ENCODE results near the gene EHMT2.

Gene EHMT2

DNA sequence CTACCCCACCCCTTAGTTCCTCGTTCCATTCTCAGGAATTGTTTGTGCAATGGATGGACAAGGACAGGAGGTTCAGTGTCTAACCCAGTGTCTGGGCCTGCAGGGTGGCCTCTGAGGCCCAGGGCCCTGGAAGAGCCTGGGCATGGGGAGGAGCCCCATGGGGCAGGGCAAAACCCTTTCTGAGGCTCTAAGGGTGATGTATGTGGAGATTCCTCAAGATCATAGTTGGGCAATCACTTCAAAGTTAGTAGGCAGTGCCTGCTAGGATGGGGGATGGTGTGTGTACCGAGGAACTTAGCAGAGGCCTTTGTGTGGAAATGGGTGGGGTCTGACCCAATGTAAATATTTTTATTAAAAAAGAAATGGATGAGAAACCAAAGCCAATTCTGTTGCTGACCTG is 23.3 kb upstream of the EHMT2 start:
- Histone ChIP-seq H3K4me3 (ENCODE audit: low read depth, low read length) (no peak overlapping the region), H3K27me3 (replicated peaks) (no peaks in the 10 kb centered on the region), H3K27ac (no peak overlapping the region), H3K36me3 (replicated peaks) (no peaks in the 10 kb centered on the region)
- no peak for DNase-seq
- TF ChIP-seq, protein P1, sequence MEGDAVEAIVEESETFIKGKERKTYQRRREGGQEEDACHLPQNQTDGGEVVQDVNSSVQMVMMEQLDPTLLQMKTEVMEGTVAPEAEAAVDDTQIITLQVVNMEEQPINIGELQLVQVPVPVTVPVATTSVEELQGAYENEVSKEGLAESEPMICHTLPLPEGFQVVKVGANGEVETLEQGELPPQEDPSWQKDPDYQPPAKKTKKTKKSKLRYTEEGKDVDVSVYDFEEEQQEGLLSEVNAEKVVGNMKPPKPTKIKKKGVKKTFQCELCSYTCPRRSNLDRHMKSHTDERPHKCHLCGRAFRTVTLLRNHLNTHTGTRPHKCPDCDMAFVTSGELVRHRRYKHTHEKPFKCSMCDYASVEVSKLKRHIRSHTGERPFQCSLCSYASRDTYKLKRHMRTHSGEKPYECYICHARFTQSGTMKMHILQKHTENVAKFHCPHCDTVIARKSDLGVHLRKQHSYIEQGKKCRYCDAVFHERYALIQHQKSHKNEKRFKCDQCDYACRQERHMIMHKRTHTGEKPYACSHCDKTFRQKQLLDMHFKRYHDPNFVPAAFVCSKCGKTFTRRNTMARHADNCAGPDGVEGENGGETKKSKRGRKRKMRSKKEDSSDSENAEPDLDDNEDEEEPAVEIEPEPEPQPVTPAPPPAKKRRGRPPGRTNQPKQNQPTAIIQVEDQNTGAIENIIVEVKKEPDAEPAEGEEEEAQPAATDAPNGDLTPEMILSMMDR (IDR thresholded peaks at IDR 0.05; ENCODE audit: low read depth, low read length, missing control alignments) = no peak
- in situ Hi-C loops (cut with HindIII; ENCODE audit: low pct_ligation_motif_present, low sequenced_read_pairs) = no loop called here

DNA sequence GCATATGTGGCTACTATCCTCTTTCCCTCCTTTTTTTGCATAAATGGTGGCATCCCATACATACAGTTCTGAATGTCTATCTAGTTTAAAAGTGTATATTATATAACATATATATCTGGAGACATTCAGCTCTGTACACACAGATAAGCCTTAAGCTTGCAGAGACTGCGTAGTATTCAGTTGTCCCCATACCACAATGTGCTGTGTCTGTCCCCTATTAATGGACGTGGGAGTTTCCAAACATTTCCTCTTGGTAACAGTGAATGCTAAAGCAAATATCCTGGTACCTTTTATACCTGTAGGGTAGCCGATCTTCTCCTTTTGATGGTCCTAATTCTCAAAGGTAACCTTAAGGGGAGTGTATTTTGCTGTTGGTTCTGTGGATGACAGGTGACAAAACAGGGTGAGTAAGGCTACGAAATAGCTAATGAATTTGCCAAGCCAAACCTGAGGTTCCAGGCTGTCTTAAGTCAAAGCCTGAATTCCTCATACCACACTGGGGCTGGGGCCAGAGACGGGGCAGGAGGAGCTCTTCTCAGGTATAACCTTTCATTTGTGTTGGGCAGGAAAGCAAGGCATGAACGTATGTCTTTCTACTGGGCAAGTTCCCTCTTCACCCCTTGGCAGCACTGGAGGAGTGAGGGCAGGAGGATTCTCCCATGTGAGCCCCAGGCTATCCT is 22.3 kb upstream of the EHMT2 start:
- TF ChIP-seq, protein P1 (IDR thresholded peaks at IDR 0.05; ENCODE audit: low read depth, low read length, missing control alignments) = no peak
- Histone ChIP-seq H3K27ac (no peak overlapping the region), H3K4me3 (ENCODE audit: low read depth, low read length) (no peak overlapping the region), H3K36me3 (replicated peaks) (no peaks in the 10 kb centered on the region), H3K27me3 (replicated peaks) (no peaks in the 10 kb centered on the region)
- no peak for DNase-seq
- in situ Hi-C loops (cut with HindIII; ENCODE audit: low pct_ligation_motif_present, low sequenced_read_pairs) = no loop called here

DNA sequence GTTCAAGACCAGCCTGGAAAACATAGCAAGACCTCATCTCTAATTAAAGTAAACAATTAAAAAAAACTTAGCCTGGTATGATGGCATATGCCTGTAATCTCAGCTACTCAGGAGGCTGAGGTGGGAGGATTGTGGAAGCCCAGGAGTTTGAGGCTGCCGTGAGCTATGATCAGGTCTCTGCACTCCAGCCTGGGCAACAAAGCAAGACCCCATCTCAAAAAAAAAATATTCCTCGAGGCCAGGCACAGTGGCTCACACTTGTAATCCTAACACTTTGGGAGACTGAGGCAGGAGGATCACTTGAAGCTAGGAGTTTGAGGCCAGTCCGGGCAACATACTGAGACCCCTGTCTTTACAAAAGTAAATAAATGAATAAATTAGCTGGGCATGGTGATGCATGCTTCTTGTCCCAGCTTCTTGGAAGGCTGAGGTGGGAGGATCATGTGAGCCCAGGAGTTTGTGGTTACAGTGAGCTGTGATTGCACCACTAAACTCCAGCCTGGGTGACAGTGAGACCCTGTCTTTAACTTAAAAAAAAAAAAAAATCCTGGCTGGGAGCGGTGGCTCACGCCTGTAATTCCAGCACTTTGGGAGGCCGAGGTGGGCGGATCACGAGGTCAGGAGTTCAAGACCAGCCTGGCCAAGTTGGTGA is 20.7 kb upstream of the EHMT2 start:
- Histone ChIP-seq H3K4me3 (ENCODE audit: low read depth, low read length) (no peak overlapping the region), H3K27ac (no peak overlapping the region), H3K36me3 (replicated peaks) (no peaks in the 10 kb centered on the region), H3K27me3 (replicated peaks) (no peaks in the 10 kb centered on the region)
- in situ Hi-C loops (cut with HindIII; ENCODE audit: low pct_ligation_motif_present, low sequenced_read_pairs) = no loop called here
- TF ChIP-seq, protein P1 (IDR thresholded peaks at IDR 0.05; ENCODE audit: low read depth, low read length, missing control alignments) = no peak
- no peak for DNase-seq

DNA sequence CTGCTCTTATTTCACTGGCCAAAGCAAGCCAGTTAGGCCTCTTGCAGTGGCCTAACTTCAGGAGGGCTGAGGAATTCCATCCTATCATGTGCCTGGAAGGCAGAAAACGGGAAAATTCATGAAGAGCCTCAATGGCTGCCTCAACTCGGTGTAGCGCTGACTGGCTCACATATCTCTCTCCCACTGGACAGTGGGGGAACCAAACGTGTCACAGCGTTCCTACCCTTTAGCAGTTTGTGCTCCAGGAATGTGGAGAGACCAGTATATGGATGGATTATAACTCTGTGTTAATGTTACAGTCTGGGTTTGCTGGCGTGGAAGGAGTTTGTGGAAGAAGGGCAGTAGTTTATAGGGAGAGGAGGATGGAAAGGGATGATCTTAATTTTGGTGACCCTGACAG is 18.3 kb upstream of the EHMT2 start:
- H3K4me3 ChIP-seq (ENCODE audit: low read depth, low read length) = no peak overlapping the region
- no peak for DNase-seq
- no peaks in the 10 kb centered on the region for H3K36me3 ChIP-seq (replicated peaks)
- in situ Hi-C loops (cut with HindIII; ENCODE audit: low pct_ligation_motif_present, low sequenced_read_pairs) = no loop called here
- no peaks in the 10 kb centered on the region for H3K27me3 ChIP-seq (replicated peaks)
- TF ChIP-seq, protein P1 (IDR thresholded peaks at IDR 0.05; ENCODE audit: low read depth, low read length, missing control alignments) = no peak
- no peak overlapping the region for H3K27ac ChIP-seq

DNA sequence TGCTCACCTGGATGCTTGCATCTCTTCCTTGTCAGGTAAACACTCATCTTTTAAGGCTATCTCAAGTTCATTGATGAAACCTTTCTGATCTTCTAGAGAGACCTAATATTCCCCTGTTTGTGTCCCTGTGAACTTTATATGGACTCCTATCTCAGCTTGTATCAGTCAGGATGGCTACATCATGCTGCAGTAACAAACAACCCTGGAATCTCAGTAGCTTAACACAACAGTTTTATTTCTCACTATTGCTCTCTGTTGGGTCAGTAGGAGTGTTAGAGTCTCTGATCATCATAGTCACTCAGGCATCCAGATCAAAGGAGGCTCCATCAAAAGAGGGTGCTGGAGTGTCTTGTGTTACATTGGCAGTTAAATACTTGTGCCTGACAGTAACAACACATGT is 17.9 kb upstream of the EHMT2 start:
- in situ Hi-C loops (cut with HindIII; ENCODE audit: low pct_ligation_motif_present, low sequenced_read_pairs) = no loop called here
- H3K36me3 ChIP-seq (replicated peaks) = no peaks in the 10 kb centered on the region
- no peaks in the 10 kb centered on the region for H3K27me3 ChIP-seq (replicated peaks)
- H3K4me3 ChIP-seq (ENCODE audit: low read depth, low read length) = no peak overlapping the region
- no peak overlapping the region for H3K27ac ChIP-seq
- DNase-seq = no peak
- TF ChIP-seq, protein P1 (IDR thresholded peaks at IDR 0.05; ENCODE audit: low read depth, low read length, missing control alignments) = no peak

Data from brain microvascular endothelial cell (primary cell).